KG1 (cell line): ENCODE data around the gene CHD5.
A peak's percentile ranks its signal among the peaks of the same experiment; 100 is the strongest.

ENCODE experiments used
- DNase-seq: peaks from one replicate; lab custom pipeline; 2025; lab: John Stamatoyannopoulos, UW

CHD5 gene

DNA sequence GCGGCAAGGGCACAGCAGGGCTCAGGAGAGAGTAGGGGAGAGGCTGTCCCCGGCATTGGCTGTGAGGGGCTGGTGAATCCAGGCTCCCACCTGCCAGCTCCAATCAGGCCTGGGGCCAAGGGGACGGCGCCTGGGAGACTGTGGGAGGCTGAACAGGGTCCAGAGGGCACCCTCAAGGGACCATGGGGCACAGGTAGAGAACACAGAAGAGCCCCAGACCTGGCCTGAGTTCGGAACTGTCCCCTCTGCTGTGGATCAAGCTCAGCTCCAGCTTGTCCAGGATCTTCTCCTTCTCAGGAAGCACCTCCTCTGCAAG is 67.5 kb downstream of the CHD5 start:
- no peak for DNase-seq

DNA sequence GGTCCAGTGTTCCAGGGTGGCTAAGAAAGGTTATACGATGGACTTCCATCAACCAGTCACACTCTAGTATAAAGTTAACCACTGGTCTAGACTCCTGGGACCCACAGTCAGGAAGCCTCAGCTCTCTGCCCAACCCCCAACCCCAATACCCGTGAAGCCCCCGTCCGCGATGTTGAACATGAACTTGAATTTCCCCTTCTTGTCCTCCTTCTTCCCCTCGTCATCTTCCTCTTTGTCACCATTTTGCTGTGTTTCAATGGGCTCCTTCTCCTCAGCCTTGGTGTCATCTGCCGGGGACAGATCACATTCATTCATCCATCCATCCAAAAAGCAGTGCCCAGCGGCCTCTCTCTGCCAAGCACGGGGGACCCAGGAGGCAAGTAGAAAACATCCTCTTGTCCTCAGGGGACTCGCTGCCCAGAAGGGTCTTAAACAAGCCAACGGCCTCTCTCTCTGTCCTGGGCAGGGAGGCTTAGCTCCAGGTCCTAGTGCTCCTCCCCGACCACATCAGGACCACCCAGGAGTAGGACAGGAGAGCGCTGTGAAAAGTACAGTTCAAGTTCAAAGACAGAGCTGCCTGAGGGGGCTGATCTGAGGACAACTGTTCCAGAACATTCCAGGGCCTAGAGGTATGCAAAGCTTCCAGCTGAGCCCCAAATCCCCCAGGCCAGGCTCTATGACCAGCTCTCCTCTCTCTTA is 68.0 kb downstream of the CHD5 start:
- no peak for DNase-seq

DNA sequence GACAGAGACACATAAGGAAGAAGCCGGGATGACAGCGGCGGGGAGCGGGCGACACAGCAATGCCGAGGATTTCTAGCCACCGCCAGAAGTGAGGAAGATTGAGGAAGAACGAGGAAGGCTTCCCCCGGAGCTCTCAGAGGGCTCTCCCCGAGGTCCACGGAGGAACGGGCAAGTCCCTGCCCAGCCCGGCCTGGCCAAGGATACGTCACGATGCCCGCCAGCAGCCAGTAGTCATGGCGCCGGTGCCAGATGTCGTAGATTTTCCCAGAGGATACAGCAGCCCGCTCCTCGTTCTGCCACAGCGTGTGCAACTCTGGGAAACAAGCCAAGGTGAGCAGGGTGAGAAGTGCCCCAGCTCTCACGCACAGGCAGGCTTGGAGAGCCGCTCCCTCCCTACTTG is 68.5 kb downstream of the CHD5 start:
- no peak for DNase-seq

DNA sequence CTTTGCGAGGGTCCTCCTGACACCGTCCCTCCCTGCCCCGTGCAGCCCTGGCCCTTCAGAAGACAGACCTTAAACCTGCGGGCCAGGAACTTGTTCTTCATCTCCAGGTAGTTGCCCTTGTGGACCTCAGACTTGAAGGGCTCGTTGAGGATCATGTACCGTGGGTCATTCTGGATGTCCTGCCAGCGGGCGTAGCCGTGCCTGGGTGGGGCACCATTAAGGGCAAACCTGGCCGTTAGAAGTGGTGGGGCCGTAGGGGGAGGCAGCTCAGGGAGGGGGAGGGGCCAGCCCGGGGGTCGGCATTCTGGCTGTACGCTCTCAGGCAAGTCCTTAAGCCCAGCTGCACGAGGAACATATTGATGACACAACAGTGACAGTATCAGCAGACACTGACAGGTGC is 69.8 kb downstream of the CHD5 start:
- no peak for DNase-seq

DNA sequence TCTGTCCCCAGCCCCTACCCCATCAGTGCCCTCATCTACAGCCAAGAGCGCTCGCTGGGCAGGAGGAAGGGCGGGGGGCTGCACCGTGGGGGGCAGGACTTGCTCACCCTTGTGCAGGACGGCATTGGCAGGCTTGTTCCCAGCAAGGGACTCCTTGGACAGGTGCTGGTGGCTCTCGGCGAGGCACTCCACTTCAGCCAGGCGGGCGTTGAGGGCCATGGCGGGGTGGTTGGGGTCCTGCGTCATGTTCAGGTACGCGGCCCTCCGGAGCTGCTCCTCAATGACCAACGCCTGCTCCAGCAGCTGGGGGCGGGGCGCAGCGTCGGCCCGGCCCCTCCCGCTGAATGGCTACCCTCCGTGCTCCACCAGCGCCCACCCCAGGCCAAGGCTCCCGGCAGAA is 70.4 kb downstream of the CHD5 start:
- no peak for DNase-seq

DNA sequence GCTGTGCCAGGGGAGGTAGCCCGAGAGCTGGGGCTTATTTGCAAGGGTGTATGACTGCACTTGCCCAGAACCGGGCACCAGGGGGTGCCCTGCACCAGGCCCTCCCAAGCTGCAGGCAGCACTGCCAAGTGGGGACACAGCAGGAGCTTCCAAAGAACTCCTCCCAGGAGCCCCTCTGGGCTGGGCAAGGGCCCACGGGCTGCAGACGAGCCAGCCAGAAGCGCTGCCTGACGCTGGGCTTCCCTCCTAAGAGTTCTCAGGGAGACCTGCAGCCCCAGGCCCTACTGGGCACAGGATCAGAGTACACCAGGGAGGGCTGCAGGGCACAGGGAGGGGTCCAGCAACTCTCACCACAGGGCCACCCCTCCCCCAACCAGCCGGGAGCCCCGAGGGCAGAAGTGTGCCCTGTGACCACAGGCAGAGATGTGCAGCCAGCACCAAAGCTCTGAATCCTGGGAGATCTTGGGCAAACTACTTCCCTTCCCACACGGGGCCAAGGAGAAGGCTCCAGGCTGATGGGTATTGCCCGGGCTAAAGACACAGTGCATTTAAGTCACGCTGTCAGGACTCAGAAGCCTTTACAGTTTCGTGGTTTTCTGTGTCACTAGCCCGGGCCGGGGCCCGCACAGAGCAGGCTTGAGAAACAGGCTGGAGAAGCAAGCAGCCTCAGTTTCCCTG is 71.0 kb downstream of the CHD5 start:
- peak; percentile 14 for DNase-seq

DNA sequence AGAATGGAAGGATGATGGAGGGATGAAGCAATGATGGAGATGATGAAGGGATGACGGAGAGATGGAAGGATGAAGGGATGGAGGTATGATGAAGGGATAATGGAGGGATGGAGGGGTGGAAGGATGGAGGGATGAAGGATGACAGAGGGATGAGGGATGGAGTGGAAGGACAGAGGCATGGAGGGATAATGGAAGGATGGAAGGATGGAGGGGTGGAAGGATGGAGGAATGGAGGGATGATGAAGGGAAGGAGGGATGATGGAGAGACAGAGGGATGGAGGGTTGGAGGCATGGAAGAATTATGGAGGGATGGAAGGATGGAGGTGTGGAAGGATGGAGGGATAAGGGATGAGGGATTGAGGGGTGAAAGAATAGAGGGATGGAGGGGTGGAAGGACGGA is 71.6 kb downstream of the CHD5 start:
- DNase-seq = no peak

DNA sequence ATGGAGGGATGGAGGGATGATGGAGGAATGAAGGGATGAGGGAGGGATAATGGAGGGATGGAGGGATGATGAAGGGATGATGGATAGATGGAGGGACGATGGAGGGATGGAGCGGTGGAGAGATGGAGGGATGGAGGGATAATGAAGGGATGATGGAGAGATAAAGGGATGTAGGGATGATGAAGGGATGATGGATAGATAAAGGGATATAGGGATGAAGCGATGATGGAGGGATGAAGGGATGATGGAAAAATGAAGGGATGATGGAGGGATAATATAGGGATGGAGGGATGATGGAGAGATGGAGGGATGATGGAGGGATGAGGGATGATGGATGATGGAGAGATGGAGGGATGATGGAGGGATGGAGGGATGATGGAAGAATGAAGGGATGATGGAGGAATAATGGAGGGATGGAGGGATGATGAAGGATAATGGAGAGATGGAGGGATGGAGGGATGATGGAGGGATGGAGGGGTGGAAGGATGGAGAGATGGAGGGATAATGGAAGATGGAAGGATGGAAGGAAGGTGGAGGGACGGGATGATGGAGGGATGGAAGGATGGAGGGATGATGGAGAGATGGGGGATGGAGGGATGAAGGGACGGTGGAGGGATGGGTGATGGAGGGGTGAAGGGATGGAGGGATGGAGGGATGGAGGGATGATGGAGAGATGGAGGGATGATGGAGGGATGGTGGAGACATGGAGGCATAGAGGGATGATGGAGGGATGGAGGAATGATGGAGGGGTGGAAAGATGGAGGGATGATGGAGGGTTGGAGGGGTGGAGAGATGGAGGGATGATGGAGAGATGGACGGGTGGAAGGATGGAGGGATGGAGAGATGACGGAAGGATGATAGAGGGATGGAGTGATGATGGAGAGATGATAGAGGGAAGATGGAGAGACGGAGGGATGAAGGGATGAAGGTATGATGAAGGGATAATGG is 72.4 kb downstream of the CHD5 start:
- no peak for DNase-seq

DNA sequence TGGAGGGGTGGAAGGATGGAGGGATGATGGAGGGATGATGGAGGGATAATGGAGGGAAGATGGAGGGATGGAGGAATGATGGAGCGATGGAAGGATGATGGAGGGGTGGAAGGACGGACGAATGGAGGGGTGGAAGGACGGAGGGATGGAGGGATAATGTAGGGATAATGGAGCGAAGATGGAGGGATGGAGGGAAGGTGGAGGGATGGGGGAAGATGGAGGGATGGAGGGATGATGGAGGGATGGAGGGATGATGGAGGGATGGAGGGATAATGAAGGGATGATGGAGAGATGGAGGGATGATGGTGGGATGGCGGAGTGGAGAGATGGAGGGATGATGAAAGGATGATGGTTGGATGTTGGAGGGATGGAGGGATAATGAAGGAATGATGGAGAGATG is 73.1 kb downstream of the CHD5 start:
- no peak for DNase-seq

DNA sequence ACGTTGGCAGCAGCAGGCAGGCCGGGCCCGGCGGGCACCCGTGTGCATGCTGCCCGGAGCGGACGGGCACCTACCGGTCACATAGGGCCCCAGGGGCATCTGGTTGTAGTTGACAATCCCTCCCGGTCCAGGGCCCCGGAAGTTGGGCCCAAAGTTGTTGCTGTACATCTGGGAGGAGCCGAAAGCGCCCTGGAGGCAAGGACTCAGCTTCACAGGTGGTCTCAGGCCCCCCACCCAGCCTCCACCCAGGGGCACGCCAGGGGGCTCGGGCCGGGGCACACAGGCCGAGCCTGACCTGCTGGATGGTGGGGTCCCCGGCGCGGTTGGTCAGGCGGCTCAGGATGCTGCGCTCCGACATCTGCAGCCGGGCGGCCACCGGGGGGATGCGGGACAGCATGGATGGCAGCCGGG is 73.8 kb downstream of the CHD5 start:
- no peak for DNase-seq

DNA sequence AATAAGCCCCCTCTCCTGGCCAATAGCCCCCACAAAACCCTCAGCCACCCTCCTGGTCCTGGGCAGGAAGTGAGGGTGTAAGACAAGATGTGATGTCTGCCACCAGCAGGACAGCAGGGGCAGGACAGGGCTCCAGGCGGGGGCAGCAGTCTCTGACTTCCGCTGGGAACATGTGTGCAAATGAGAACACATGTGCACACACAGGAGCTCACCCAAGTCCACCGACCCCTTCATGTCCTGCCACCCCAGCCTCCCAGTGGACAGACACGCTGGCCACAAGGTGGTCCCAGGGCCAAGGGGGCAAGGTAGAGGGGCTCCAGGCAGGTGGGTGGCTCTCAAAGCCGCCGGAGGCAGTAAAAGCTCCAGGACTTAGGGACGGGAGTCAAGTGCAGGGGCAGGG is 74.4 kb downstream of the CHD5 start:
- DNase-seq = no peak

DNA sequence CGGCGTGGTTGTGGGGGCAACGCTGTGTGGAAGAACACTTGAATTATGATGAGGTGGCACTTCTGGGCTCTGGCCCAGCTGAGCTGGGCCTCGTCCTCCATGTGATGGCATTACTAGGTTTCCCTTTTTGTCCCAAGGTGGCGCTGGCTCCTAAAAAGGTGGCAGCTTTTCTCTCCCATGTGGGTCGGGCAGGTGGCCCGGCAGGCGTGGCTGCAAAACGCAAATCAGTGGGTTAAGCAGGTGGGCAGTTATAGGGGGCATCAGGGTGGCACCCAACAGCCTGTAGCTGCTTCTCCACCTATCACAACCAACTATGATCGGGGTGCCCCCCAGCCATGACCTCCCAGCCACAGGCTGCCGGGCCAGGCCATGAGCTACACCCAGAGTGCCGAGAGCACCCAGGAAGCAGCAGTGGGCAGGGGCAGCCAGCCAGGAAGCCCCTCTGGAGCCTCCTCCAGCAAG is 74.9 kb downstream of the CHD5 start:
- no peak for DNase-seq

DNA sequence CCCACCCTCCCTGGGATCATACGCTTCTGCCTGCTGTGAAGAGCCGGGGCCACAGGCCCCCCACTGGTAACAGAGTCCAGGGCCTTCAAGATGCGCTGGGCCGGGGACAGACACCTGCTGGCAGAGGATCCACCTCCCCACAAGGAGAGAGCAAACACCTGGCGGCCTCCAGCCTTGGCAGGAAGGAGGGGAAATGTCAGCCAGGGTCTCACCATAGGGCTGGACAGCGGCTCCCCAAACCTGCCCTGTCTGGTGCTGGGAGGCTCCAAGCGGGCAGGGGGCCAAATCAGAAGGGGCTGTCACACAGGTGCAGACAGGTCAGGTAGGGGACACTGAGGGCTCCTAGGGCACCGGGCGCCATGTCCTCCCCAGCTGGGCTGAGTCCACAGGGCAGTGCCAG is 75.5 kb downstream of the CHD5 start:
- DNase-seq = no peak

DNA sequence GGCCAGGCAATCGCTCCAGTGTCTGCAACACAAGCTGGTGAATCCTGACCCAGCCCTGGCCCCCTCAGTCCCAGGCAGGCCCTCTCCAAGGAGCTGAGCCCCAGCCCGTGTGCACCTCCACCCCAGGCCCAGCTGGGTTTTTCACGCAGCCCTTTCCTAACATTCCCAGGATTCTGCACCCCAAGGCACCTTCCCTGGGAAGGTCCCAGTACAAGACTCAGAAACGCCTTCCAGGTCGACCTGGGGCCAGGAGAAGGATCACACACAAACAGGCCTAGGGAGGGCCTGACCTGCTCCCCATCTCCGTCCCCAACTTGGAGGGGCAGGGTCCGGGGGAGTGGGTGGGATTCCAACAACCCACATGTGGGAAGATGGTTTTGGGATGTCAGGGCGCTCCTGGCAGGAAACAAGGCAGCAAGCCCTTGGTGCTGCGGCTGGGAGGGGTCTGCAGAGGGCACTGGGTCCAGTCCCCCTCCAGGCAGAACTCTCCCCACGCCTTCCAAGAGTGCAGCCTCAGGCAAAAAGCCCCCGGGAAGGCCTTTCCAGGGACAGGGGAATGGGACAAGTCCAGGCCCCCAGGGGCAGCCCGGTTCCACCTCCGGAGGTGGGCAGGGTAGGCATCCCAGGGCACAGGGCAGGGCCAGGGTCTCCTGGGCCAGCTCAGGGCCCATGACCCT is 76.1 kb downstream of the CHD5 start:
- no peak for DNase-seq

DNA sequence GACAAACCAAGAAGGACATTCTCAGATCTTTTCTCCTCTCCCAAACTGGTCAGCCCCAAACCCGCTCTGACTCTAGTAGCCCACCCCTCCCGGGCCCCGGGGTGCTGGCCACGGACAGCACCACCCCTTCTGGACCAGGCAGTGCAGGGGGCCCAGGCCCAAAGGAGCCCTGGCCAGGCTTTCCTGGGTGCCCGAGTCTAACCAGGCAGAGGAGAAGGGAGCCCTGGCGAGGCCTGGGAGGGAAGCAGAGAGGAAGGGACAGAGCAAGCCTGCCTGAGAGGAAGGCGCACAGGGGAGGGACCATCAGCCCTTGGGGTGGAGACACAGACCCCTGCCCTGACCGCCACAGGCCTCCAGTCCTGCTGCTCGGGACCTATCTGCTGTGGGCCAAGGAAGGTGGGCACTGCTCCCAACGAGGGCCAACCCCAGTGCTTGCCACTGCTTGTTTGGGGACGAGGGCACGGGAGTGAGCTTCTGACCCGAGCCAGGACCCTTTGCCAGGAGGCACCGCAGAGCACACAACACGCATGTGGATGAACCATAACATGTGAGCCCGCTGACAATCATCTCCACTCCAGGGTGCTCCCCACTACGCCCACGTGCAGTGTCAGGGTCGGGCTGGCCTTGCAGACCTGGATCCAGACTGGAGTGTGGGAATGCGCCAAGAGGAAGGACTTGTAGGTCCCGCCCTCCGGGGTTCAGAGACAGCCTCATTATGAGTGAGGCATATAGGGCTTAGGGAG is 76.8 kb downstream of the CHD5 start:
- no peak for DNase-seq

DNA sequence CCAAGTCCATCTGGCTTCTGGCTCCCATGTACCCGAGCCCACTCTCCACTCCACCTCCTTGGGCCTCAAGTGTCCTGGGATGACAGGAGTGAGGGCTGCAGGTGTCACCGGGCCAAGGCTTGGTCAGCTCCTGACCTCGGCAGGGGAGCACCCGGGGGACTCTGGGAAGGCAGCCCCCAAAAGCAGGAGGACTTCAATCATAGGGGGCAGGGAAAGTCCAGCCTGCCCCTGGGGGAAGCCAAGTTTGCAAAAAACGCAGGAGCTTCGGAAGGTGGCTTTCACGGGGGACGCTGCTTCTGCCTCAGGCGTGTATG is 77.6 kb downstream of the CHD5 start:
- no peak for DNase-seq

DNA sequence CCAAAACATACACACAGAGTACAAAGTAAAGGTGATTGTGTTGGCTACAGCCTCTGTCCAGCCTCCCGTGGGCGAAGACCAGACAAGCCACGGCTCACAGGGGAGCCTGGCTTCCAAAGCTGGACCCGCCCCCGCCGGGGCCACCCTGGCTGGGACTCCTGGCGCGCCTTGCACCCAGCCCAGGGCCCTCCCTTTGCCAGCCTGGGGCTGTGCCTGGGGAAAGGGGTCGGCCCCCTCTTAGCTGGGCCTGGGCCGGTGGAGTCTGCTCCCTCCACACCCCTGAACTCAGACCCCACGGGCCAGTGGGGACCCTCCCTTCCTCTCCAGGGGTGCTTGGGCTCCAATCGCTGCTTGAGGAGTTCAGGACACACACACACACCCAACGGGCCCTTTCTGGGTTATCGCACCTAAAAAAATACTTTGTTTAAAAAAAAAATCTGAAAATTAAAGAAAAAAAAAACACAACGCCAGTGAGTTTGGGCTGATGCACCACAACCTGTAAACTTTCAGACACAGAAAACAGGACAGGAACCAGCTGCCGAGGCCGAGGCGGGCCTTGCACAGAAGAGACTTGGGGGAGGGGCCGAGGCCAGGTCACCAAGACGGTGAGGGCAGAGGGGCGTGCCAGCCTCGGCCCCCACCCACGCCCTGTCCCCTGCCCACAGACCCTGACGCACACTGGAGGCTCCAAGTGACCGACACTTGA is 78.1 kb downstream of the CHD5 start:
- DNase-seq = no peak

DNA sequence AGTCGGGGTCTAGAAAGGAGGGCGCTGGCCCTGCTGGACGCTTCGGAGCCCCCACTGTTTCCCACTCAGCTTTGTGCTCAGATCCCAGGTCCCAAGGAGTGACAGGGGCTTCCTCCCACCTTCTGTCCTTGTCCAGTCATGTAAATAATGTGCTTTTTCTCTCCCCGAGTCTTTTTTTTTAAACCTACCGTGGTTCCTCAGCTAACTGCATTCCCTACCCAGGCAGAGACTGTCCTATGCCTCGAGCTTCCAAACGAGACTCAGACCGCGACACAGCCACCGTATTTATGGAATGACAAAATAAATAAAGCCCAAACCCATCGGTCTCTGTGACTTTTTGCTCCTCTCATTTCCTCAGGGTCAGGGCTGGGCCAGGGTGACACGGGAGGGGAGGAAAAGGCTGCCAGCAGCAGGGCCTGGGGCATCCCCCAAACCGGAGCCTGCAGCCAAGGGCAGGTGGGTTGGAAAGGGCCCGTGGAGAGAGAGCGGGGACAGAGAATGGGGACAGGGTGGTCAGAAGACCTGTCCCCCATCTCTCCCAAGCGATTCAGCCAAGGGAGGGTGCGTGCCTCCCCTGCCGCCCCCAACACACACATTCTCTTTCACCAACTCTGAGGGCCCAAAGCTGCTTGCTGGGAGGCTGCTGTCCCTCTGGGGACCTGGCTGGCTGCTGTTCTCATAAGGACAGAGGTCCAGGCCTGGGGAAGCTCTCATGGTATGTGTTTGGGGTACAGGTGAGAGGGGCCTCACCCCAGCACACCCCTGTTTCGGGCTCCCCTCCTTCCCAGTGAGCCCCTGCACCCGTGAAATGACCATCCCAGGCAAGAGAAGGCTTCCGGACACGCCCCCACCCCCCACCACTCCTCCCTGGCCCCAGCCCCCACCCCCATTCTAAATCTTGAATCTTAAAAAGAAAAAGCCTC is 79.0 kb downstream of the CHD5 start:
- no peak for DNase-seq

DNA sequence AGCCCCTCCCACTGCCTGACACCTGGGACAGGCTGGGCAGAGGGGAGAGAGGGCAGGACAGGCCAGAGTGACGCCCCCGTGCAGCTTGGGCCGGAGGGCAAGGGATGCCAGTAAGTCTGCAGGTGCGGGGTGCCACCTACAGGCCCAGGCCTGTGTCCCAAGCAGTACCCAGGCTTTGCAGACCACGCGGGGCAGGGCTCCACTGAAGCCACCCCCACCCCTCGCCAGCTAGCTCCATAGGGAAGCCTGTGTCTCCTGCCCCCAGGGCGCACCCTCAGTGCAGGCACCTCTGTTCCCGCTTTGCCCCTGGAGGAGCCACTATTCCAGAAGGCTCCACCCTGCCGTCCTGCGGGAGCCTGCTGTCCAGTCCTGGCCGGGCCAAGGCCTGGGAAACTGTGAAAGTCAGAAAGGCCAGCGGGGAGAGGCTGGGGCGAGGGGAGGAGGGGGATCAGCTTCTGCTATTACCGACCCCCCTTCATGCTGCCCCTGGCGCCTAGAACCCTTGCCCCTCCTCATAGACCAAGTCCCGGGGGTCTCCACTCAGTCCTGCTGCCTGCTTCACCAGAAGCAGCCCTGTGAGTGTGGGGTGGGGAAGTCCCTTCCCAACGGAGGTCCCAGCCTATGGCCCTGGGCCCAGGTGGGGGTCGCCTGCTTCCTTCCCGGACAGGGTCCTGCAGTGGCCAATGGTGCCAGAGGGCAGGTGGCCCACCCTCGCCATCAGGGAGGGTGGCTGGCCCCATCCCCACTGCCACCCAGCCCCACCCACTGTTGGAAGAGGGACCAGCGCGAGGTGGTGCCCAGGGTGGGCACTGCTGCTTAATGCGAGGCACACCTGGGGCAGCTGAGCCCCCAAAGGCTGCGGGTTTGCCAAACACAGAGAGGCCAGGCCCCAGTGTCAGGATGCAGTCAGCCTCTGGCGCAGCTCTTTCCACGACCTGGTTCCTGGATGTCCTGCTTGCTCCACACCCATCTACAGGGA is 80.0 kb downstream of the CHD5 start:
- no peak for DNase-seq
